HPDE6-E6E7 (cell line): ENCODE measurements around the gene TECPR2.

Source experiments
- DNase-seq: peaks from one replicate; pipeline ENCODE4 v3.0.0; 2011; ENCODE audit warnings: missing footprints; ENCODE audit errors: extremely low spot score

The TECPR2 gene

GRCh38 chr14:102495491-102496330 is 133.0 kb downstream of the TECPR2 start:
- DNase-seq = no peak

DNA sequence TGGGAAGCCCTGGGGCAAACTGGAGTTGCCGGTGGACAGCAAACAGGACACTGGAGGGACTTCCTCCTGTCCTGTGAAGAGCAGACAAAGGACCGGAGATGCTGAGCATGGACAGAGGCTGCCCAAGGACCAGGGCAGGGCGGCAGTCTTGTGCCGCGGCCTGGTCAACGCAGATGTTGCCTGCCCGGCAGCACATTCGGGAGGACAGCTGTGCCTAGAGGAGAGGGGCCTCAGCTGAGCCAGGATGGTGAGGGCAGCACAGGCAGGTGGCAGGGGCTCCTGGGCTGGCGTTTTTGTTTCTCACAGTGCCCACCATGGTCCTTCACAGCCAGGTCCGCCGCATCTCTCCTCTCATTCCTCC is 133.6 kb downstream of the TECPR2 start:
- DNase-seq = no peak

DNA sequence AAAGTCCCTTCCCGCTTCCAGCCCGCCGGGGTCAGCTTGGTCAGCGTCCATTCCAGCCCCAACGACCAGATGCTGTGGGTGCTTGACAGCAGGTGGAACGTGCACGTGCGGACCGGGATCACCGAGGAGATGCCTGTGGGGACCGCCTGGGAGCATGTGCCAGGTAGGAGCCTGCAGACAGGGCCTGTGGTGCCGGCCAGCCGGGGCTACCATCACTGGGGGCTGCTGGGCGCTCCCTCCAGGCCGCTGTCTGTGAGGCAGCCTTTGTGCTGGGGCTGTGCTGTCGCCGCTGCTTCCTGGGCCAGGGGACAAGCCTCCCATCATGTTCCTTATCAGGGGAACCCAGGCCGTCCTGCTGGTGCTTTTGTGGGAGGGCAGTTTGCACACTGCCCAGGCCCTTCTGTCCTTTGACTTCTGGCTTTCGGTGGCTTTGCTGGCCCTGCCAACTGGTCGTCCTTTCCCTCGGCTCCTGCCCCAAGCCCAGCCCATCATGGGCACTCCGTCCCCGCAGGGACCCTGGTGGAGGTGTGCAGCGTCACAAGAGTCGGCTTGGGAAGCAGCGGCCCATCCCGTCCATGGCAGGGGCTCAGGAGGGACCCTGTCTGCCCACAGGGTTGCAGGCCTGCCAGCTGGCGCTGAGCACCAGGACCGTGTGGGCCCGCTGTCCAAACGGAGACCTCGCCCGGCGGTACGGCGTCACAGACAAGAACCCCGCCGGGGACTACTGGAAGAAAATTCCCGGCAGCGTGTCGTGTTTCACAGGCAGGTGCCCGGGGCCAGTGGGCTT is 134.4 kb downstream of the TECPR2 start:
- DNase-seq = no peak

DNA sequence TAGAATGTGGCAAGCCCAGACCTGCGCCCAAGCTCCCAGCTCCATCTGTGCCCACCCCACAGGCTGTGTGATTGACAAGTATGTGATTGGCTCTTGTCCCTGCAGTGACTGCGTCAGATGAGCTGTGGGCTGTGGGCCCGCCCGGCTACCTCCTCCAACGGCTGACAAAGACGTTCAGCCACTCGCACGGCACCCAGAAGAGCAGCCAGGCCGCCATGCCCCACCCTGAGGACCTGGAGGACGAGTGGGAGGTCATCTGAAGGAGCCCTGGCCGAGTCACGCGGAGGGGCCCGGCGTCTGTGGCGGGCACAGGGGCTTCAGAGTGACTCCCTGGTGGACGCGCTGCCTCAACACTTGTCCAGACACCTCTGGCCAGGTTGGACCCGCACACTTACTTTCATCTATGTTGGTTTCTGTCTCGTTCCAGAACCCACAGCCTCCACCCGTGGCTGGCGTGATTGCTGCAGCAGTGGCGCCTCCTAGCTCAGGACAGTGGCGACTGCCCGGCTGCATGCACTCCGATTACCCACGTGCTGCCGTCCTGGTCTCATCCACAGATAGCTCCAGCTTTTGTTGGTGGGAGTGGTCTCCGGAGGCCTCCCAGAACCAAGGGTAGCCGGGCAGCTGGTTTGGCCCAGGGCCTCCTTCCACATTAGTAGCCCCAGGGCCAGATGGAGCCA is 135.4 kb downstream of the TECPR2 start:
- DNase-seq = no peak

DNA sequence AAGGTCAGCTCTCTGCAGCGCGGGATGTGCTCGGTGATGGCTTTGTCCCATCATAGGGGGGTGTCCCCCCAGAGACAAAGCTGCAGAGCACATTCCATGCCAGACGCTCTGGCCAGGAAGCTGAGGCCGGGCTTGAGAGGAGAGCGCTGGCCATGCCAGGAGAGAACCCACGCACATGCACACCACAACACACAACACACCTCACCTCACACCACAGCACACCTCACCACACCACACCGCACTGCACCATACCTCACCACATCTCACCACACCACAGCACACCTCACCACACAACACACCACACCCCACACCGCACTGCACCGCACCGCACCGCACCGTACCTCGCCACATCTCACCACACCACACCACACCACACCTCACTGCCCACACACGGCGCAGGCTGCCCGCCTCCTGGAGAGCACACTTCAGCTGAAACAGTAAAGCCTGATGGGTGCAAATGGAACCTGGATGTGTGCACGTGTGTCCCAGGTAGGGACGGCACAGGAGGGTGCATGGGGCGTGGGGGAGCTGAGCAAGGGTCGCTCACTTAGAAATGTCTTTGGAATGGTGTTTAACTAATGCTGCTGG is 136.0 kb downstream of the TECPR2 start:
- DNase-seq = no peak

- DNase-seq = no peak
Observed at GRCh38 chr14:102499401-102500157, 136.8 kb downstream of the TECPR2 start.

- DNase-seq = peak; percentile 83
Observed at GRCh38 chr14:102500158-102500662, 137.5 kb downstream of the TECPR2 start.

DNA sequence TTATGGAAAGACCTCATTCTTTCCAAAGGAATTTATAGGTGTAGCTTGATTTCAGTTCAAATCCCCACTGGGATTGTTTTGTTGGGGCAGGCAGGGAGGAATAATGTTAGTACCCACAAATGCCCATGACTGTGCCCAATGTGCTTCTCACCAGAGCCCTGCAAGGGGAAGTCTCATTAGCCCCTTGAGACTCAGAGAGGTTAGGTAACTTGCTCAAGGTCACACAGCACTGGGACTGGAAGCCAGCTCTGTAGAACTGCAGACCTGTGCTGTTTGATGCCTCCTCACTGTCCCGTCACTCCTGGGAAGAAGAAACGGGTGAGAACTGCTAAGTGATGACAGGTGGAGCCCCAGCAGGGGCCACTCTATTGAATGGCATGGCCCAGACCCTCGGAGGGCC is 138.0 kb downstream of the TECPR2 start:
- no peak for DNase-seq

DNA sequence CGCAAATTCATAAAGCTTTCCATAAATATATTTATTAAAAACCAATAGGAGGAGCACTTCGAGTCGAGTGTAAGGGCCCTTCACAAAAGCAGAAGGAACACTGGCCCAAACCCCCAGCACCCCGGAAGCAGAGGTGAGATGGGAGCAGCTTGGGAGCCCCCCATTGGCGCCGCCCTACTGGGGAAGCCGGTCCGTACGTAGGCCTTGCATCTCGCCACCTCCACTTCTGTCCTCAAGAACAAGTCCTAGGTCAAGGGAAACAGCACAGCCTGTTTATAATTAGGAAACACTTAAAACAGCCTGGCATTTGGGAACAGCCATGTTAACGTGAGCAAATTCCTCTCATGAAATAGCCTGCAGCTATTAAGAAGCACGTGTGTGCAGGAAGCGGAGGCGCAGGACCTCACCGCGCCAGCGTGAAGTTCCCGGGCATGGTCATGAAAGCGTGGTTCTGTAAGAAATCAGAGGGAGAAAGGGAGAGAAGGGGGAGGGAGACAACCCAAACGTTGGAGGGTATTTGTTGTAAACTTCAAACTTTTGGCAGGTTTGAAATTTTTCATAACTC is 139.1 kb downstream of the TECPR2 start:
- DNase-seq = no peak

DNA sequence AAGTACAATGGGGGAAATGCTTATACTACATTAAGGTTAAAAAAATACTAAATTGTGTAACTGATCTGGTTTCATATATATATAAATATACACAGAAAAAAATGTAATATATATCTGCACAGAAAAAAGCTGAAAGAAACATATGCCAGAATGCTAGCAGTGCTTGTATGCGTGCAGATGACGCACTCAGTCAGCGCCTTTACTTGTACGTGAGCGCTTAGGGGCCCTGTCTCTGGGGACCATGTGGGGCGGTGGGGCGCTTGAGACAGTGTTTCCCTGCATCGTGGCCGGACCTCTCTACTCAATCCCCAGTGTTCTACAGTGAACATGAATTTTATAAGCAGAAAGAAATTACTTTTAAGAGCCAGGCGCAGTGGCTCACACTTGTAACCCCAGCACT is 139.8 kb downstream of the TECPR2 start:
- no peak for DNase-seq

DNA sequence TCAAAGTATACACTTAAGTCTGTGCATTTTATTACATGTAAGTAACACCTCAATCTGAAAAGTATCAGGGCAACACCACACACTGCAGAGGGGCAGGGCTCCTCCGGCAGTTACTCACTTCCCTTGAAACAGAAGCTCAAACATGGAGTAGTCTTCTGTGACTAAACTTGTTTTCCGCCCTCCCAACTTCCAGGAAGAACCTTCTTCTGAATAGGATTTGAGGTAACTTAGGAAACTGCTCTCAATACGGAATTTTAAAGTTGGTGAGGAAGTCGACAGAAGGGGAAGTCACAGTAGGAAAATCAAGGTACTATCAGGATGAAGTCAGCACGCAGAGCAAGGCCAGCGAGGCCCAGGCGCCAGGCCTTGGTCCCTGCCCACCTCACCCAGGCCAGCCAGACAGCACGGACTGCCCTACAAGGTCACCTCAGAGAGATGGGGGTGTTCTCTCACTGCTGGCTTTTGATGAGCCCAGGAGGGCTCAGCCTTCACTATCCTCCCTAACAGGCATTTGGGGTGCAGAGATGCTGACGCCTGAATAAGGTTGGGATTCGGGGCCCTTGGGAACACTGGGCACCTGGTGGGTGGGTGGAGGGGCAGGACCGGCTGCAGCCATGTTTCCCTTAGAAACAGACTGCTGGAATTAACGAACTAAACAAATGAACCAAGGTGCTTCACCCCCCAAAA is 141.0 kb downstream of the TECPR2 start:
- DNase-seq = no peak

DNA sequence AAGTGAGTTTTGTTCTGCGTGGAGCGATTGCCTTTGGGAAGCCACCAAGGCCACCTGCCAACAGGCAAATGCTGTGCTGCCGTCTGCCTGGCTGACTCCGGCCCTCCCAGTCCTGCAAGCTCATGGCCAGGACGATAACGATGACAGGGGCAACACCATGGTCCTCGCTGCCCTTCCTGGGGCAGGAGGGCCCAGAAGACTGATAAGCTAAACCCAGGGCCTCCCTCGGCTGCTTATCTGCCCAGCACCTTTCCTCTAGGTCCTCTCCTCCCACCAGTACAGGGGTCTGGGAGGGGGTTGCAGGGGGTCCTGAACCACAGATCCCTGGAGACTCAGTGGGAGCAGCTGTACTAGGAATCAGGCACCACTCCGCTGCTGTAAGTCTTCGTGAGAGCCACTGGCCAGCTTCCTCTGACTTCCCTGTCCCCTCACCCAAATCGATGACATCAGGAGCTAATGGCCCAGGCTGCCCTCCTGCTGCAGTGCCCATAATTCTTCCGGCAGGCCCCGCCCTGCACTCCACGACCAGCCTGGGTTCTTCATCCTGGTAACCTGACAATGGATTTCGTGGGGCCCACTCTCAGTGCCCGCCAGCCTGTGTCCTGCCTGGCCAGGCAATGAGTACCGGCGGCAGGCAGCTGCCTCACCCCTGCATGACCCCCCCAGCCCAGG is 141.7 kb downstream of the TECPR2 start:
- no peak for DNase-seq

GRCh38 chr14:102505000-102505619 is 142.4 kb downstream of the TECPR2 start:
- no peak for DNase-seq

- no peak for DNase-seq
Observed at GRCh38 chr14:102505775-102506625, 143.3 kb downstream of the TECPR2 start.

DNA sequence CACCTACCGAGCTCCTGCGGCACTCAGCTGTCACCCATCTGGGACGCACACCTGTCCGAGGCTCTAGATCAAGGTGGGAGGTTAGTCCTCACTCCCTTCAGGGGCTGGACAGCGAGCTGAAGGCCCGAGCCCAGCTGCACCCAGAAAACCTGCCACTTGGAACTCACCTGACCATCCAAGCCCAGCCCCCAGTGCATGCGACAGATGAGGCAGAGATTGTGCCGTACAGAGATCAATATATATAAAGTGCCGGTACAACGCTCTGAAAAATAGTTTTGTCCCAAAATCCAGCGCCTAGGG is 143.8 kb downstream of the TECPR2 start:
- DNase-seq = no peak

GRCh38 chr14:102507081-102507856 is 144.5 kb downstream of the TECPR2 start:
- no peak for DNase-seq

GRCh38 chr14:102507857-102508312 is 145.1 kb downstream of the TECPR2 start:
- no peak for DNase-seq

DNA sequence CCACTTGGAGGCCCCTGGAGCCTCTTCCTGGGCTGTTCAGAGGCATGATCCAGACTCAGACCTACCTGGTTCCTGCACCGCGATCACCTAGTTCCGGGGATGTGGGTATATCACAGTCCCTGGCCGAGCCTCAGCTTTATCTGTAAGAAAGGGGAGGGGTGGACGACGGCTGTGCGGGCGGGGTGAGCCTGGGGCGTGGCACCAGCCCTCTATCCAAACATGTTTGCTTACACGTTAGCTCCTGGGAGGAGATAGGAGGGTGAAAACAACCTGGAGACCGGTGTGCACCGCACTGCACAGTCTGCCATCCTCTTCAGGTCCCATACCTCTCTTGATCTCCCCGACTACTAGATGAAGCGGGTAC is 145.7 kb downstream of the TECPR2 start:
- peak; percentile 77 for DNase-seq
